HG03439 (cell line): ENCODE data around the gene SPATA17.

Experiments
- ATAC-seq: cut with Tn5 transposase; IDR thresholded peaks from one replicate; pipeline ENCODE4 v1.9.1; 2021; ENCODE audit warnings: mild to moderate bottlenecking, moderate library complexity; ENCODE audit not compliant: unreplicated experiment

The SPATA17 gene

DNA sequence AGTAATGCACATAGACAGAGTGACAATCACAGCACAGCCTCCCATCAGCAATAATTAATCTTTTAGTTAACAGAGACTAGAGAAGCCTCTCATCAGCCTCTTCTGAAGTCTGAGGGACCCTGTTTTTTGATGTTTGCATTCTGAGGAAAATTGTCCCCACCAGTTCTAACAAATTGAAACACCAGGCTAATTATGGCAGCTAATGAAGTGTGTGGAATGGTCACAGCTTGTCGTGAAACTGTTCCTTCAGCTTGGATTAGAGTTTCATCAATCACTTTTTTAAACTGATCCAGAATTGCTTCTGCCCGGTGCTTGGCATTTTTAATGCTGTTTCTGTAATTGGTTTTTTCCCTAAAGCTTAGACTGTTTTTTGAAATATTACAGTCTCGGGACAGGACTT lies 208.0 kb downstream of the SPATA17 start:
- ATAC-seq: no peak

DNA sequence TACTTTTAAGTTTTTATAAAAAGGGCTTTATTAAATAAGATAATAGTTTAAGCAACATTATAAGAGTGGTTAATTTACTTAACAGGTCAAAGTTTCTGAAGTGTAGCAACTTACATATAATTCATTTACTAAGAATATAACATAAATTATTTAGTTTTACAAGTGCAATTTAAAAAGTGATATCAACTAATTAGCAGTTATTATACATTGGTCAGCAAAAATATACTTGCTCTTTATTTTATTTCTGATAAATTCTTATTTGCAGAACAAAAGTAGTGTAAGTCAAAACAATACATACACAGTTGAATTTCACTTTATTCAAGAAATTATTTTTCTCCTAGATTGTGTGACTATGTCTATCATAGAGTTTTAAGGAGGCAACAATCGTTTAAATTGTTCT lies 215.6 kb downstream of the SPATA17 start:
- ATAC-seq: no peak

- no peak for ATAC-seq
These were observed 216.5 kb downstream of the SPATA17 start for GRCh38 chr1:217847643-217848042.

- ATAC-seq: no peak
These were observed 225.3 kb downstream of the SPATA17 start for GRCh38 chr1:217856342-217857034.

DNA sequence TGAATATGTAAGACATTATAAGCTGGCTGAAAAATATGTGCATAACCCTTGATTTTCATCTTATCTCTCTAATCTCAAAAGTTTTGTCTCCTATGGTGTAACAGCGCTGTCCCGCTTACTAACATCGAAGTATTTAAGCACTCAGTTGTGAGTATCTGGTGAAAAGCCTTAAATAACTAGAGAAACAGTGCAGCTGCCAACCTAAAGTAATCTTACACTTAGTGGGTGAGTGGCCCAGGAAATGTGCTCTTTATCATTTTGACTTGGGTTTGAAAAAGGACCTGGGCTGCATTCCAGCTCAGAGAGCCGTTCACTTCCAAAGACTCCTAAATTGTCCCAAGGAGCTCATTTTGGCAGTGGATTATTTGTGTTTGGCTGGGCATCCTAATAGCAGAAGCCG lies 225.9 kb downstream of the SPATA17 start:
- no peak for ATAC-seq

DNA sequence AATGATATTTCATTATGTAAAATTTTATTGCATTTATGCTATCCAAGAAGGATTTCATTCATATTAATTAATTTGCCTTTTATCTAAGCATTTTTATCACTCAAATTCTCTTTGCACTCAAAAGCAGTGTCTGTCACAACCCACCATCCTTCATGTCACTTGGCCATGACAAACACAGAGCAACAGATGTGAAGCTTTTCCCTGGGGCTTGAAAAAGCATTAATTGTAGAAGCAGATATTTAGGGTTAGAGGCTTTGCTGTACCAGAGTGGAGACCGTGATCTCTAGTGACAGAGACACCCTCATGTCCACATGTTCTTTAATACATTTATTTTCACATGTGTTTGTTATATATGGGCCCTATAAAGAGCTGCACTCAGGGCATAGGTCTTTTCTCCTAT lies 230.5 kb downstream of the SPATA17 start:
- no peak for ATAC-seq

- ATAC-seq: no peak
These were observed 236.4 kb downstream of the SPATA17 start for GRCh38 chr1:217867446-217867995.

GRCh38 chr1:217871955-217872354 lies 240.8 kb downstream of the SPATA17 start:
- no peak for ATAC-seq

DNA sequence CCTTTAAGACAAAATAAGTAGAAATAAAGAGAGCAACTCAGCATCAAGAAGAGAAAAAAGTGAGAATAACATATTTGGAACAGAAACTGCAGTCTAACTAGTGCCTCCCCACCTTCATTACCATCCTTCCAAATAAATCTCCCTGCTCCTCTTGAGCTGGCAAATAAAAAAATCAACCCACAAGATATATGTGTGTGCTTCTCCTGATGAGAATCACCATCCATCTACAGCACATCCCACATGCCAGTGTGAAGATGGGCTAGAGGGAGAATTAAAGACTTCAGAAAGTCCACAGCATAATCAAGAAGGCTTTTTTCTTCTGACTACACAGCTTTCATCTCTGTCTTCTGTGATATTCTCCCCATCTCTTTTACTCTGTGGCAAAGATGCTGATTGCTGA lies 244.1 kb downstream of the SPATA17 start:
- ATAC-seq: no peak

GRCh38 chr1:217876401-217876800 lies 245.3 kb downstream of the SPATA17 start:
- no peak for ATAC-seq

DNA sequence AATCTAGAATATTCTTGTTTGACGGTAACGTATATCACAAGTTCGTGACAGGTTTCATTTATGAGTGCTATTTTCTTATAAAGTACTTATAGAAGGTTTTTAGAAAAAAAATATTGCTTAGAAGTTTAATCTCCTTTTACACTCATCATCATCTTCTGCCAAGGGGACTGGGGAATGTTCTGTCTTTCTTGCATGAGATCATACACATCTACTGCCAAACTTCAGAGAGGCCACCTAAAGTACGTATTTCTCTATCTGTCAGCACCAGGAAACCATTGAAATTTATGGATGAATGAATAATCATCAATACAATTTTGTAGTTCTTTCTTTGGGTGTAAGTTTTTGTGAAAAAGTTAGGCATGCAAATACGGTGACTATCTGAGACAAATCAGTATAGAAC lies 245.8 kb downstream of the SPATA17 start:
- no peak for ATAC-seq

GRCh38 chr1:217881131-217881543 lies 250.0 kb downstream of the SPATA17 start:
- ATAC-seq: no peak

GRCh38 chr1:217881607-217882332 lies 250.6 kb downstream of the SPATA17 start:
- ATAC-seq: no peak

DNA sequence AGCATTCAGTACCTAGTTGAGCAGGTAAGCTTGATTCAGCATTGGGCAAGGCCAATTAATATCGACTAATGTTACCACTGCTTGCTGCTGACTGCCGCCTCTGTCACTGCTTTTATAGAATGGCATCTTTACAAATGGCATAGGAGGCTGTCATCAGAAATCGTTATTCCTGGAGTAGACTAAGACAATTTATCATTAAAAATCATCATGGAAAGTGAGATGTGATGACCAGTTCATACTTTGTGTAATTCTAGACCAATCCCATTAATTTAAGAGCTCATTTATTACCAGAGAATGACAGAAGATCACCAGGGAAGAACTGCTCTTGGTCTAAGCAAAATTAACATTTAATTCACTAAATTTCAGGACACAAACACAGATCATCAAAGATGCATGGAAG lies 254.0 kb downstream of the SPATA17 start:
- ATAC-seq: no peak

- ATAC-seq: no peak
These were observed 257.2 kb downstream of the SPATA17 start for GRCh38 chr1:217888328-217888727.

GRCh38 chr1:217889401-217889800 lies 258.3 kb downstream of the SPATA17 start:
- no peak for ATAC-seq

- no peak for ATAC-seq
These were observed 260.8 kb downstream of the SPATA17 start for GRCh38 chr1:217891966-217892365.

DNA sequence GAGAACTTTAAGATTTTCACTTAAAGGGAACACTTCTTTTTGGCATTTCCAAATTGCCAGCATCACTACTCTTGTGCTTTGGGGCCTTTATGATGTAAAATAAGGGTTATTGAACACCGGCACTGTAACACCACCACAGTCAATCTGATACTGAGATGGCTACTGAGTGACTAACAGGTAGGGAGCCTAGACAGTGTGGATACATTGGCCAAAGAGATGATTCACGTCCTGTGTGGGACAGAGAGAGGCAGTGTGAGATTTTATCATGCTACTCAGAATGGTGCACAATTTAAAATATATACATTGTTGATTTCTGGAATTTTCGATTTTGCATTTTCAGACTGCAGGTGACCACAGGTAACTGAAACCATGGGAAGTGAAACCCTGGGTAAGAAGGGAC lies 261.6 kb downstream of the SPATA17 start:
- ATAC-seq: no peak

GRCh38 chr1:217895841-217896240 lies 264.7 kb downstream of the SPATA17 start:
- ATAC-seq: no peak

DNA sequence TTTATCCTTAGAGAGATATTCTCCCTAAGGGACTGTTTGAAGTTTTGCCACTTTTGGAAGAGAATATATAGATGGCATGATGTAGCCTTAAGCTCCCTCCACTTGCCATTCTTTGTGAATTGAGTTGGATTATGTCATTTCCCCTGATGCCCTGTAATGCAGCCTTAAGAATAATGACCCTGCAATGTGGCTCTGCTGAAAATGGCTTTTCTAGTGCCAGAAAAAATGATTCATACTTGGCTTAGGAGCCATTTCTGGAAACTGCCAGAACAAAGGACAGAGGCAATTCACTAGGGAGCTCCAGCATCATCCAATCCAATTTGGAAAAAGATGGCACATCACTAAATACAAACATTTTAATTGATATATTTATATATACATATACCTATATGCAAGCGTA lies 265.3 kb downstream of the SPATA17 start:
- ATAC-seq: no peak

DNA sequence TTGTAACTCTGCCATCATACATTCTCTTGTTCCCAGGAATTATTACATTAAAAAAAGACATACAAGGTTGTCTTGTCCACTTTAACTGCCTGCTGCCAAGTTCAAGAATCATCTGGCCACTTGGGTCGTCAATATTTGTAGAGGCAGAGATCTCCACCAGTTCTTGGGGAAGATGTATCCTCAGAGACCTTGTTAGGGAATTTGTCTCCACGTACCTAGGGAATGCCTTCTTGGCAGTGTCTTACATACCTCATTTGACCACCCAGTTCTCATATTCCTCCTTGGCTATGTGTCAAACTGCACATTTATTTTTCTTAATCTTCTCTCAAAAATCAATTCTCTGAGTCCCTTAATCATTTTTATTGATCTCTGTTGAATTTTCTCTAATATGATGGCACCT lies 266.0 kb downstream of the SPATA17 start:
- no peak for ATAC-seq

GRCh38 chr1:217899614-217900013 lies 268.5 kb downstream of the SPATA17 start:
- ATAC-seq: no peak
